HG03060 (cell line): Measurements from ENCODE around the gene PCDH18.
"Not testable (repeated sequence)": the region's sequence is repeated elsewhere in the genome, so short reads cannot be mapped to it uniquely, and the experiment has no call there.

ENCODE experiments used
- ATAC-seq: cut with Tn5 transposase; IDR thresholded peaks from one replicate; pipeline ENCODE4 v1.9.1; 2021; ENCODE audit warnings: low read depth, moderate number of reproducible peaks; ENCODE audit not compliant: unreplicated experiment

The PCDH18 gene, protein sequence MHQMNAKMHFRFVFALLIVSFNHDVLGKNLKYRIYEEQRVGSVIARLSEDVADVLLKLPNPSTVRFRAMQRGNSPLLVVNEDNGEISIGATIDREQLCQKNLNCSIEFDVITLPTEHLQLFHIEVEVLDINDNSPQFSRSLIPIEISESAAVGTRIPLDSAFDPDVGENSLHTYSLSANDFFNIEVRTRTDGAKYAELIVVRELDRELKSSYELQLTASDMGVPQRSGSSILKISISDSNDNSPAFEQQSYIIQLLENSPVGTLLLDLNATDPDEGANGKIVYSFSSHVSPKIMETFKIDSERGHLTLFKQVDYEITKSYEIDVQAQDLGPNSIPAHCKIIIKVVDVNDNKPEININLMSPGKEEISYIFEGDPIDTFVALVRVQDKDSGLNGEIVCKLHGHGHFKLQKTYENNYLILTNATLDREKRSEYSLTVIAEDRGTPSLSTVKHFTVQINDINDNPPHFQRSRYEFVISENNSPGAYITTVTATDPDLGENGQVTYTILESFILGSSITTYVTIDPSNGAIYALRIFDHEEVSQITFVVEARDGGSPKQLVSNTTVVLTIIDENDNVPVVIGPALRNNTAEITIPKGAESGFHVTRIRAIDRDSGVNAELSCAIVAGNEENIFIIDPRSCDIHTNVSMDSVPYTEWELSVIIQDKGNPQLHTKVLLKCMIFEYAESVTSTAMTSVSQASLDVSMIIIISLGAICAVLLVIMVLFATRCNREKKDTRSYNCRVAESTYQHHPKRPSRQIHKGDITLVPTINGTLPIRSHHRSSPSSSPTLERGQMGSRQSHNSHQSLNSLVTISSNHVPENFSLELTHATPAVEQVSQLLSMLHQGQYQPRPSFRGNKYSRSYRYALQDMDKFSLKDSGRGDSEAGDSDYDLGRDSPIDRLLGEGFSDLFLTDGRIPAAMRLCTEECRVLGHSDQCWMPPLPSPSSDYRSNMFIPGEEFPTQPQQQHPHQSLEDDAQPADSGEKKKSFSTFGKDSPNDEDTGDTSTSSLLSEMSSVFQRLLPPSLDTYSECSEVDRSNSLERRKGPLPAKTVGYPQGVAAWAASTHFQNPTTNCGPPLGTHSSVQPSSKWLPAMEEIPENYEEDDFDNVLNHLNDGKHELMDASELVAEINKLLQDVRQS

DNA sequence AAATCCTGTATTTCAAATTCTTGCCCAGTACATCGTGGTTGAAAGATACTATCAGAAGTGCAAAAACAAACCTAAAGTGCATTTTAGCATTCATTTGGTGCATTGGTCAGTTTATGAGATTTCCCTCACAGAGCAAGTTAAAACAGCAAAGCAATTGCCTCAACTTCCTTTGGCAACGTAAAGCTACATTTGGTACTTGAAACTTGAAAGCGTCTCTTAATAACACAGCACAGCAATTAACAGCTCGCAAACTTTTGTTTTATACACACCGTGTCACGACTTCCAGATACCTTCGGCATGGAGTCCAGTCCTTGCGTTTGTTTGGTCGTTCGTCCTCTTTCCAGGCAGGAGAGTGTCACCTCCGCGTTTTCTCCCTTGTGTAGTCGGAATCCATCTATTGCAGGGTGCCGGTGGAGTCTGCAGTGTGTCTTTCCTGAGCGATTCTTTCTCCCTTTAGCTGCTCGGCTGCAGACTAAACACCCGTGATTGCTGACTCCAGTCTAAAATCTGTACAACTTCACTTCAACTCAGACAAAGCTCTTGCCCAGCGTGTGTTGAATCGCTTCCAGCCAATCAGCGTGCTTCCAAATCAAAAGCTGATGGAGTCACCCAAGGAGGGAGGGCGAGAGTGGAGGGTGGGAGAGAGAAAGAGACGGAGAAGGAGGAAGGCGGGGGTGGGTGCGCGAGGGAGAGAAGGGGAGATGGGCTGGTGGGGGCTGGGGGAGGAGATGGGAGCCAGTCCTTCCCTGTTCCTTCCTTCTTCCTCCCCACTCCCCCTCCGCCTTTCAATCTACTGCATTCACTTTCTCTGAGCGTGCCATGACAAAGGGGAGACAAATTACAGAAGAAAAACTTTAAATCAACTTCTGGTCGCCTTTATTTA is at the start of gene PCDH18:
TSS of gene PCDH18 (minus strand) at position 509 of the 883 bp plus-strand sequence. CDS start at position 103, 406 bp downstream.
- ATAC-seq, result no peak

DNA sequence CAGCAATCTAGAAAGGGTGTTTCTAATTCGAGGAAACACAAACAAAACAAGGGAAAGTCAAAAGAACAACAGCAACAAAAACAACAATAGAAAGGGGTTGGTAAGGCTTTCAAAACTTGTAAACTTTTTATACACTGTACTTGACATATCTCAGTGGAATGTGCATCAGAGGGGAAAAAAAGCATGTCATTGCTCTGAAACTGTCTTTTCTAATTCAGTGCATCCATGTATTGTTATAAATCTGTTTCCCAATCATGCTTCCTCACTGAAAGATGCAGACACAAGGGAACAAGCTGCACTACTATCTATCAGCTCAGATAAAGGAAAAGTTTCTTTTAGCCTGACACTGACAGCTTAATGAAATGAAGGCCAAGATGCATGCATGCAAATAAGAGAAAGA is 44.2 kb upstream of the PCDH18 start:
- ATAC-seq, result no peak

GRCh38 chr4:137572647-137573046 is 40.4 kb upstream of the PCDH18 start:
- no peak for ATAC-seq

DNA sequence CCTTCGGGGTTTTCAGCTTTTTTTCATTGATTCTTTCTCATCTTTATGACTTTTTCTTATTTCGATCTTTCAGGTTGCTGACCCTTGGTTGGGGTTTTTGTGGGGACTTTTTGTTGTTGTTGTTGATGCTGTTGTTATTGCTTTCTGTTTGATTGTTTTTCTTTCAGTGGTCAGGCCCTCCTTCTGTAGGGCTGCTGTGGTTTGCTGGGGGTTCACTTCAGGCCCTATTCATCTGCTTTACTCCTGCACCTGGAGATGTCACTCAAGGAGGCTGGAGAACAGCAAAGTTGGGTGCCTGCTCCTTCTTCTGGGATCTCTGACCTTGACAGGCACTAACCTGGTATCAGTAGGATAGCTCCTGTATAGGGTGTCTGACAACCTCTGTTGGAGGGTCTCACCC is 39.9 kb upstream of the PCDH18 start:
- no peak for ATAC-seq

DNA sequence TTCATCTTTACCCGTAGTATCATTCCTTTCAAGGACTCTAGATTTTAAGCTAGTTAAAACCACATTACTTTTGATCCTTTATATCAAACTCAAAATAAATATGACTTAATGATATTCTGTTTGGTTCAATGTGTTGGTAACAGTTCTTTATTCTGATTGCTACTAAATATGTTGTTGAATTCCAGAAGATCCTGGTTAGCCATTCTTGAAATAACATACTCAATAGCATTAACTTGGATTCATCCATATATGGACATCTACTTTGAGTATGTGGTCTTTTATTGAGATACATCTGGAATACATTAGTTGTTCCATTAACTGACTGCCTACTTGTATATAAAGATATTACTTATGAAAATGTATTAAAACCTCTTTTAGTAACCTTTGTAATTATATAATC is 27.5 kb upstream of the PCDH18 start:
- ATAC-seq, result no peak

DNA sequence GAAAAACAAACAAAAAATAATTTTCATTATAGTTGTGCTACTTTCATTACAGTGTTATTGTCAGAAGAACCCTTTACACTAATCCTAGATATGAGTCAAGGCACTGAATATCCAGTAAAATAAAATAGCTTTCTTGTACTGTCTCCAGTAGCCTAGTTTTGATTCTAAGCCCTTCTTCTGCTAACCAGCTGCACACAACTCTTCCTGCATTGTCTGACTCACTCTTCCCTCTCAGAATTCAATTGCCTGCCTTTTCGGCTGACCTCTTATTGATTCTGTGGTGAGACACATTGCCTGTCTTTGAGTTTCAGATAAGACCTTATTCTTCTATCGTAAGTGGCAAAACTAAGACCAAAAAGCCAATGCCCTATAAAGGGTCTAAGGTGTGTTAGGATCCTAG is 26.7 kb upstream of the PCDH18 start:
- no peak for ATAC-seq

DNA sequence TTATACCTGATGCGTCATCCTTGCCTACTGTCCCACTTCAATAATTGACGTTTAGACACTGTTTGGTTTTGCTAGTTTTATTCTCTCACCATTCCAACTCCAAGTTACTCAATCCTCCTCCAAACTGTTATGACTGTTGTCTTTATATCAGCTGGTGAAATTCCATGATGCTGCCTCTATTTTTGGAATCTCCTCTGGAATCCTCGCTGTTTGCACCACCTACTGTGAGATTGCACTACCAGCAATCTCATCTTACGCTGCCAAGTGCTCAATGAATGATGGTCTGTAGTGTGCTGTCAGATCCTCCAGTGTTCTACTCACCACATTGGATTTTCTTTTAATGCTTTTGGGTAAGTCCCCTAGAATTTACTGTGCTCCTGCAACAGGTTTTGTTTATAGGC is 13.2 kb upstream of the PCDH18 start:
- ATAC-seq, result no peak

GRCh38 chr4:137543648-137544047 is 11.4 kb upstream of the PCDH18 start:
- ATAC-seq, result no peak

GRCh38 chr4:137543198-137543597 is 10.9 kb upstream of the PCDH18 start:
- ATAC-seq, result no peak

GRCh38 chr4:137541876-137542646 is 9.8 kb upstream of the PCDH18 start:
- ATAC-seq, result no peak

DNA sequence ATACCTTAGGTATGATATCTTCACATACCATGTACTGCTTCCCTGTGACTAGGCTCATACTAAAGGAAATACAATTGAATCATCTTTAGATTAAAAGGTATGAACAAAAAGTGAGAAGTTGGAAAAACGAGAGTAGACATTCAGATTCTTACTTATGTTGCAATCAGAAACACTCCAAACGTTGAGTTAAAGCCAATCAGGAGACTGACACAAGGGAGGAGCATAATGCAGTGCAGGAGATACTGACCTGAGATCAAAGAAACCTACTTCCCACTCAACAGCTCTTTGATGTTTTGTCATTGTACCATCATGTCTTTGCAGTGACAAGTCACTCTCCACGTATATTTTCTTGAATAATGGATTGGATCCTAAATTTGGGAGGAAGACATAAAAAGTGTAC is 8.9 kb upstream of the PCDH18 start:
- ATAC-seq, result no peak

- no peak for ATAC-seq
Observed at GRCh38 chr4:137540356-137540755, 8.1 kb upstream of the PCDH18 start.

DNA sequence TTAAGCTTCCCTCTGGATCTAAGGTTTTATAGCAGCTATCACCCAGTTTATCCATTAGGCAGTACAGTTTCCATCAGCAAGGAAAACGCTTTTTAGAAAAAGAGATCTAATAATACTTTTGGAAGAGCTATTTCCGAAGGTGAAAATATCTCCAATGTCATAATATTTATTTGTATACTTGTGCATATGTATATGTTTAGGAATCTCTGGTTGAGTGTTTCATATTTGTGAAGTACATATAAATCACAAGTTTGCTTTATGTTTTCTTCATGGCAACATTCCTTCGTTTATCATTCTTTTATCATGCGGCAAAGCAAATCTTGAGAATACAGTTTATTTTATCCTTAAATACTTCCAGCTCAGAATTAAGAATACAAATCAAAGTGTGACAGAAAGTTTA is 6.2 kb upstream of the PCDH18 start:
- no peak for ATAC-seq

- ATAC-seq, result not testable (repeated sequence)
Observed at GRCh38 chr4:137537807-137538206, 5.5 kb upstream of the PCDH18 start.

DNA sequence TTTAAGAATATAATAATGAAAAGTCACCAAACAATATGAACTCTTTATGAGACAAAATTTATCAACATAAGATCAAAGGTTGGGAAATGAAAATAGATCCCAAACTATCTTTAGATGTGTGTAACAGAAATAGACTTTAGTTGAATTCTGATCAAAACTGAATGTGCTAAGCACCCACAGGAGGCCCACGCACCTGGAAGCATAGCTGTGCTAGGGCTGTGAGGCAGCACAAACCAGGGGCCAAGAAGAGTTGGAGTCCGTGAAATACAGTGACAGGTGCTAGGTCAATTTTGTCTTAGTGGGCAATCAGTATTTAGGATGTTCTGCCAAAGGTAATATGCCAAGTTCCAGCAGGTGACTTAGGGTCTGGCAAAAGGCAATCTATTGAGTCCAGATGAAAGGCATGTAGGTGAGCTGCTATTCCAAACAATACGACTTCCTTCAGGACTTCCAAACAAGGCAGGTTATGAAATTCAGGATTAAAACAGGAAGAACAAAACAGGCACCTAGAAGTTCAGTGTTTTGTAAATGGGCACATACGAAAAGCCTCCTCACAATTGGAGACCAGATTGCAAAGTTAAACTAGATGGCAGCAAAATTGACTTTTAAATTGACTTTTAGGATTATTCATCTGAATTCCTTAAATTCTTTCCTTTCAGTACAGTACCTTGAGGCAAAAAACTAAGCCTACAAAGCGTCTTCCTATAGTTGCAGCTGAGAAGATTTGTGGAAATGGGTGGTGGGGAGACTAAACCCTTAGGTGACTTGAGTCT is 4.7 kb upstream of the PCDH18 start:
- ATAC-seq, result no peak

DNA sequence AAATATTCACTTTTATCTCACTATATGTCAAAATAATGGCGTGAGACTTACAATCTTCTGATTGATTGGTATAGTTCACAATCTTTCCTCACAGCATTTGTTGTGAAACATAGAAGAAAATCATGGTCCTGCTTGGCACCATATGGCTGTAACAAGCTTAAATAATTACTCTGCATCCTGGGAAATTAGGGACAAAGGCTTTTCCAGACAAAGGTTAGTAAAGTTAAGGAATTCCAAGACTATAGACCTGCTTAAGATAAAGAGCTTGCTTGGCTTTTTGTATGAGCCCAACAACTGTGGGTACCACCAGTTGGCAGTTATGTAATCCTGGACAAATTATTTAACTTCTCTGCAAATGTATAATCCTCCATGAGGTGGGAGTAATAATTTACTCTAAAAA is 3.4 kb upstream of the PCDH18 start:
- no peak for ATAC-seq

DNA sequence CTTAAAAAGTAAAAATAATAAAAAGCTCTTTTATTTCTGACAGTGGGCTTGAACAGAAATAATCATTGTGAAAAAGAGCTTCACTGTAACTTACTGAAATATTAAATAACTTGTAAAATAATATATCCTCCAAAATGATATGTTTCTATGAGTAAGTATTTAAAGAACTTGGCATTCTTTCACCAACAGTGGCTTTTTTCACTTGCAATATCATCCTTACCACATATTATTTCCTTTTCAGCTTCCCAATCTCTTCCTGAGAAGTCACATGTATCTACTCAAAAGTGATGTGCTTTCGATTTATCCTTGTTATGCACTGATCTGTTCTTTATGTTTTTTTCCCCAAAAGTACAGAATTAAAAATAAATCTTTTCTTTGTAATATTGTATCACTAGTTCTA is 2.2 kb upstream of the PCDH18 start:
- ATAC-seq, result no peak

GRCh38 chr4:137533855-137534254 is 1.6 kb upstream of the PCDH18 start:
- ATAC-seq, result no peak

DNA sequence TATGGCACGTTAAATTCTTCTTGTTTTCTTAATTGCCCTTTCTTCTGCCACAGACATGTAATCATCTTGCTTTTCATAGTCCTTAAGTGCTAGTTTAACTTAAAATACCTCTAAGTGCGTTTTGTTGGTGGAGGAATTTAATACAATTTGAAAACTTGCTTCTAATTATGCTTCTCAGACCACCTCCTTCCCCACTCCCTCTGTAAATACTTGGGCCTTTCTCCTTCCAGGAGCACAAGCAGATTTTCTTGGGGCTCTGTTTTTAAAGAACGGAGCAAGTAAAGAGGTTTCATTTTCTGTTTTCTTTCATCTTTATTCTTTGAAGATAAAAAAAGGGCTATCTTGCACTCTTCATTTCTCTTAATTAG is 559 bp upstream of the PCDH18 start:
- ATAC-seq, result no peak
